Osteoblast (primary cell): ENCODE results near the gene PSMF1. TPM values are rescaled to one million over a fixed set of nuclear protein-coding genes. Genes with fewer than 3 reads are reported as not detected.

Experiments
- DNase-seq: peaks from one replicate; pipeline ENCODE4 v3.0.0; 2011; ENCODE audit warnings: low spot score, mixed read lengths; ENCODE audit not compliant: insufficient read length; ENCODE audit errors: missing footprints
- H2AFZ ChIP-seq: 2 replicates; pipeline ENCODE4 v1.6.0; 2011; ENCODE audit warnings: mild to moderate bottlenecking, low read length
- H3K27ac ChIP-seq: 2 replicates; pipeline ENCODE4 v1.5.1; 2011; ENCODE audit warnings: mild to moderate bottlenecking, low read depth, low read length, moderate library complexity
- H3K27me3 ChIP-seq: 2 replicates; pipeline ENCODE4 v1.6.0; 2012; ENCODE audit warnings: mild to moderate bottlenecking, control low read depth, inconsistent platforms, low read length, moderate library complexity; ENCODE audit not compliant: insufficient read depth
- H3K36me3 ChIP-seq: 2 replicates; pipeline ENCODE4 v1.5.1; 2011; ENCODE audit warnings: mild to moderate bottlenecking, low read length, control low read depth, moderate library complexity; ENCODE audit not compliant: insufficient read depth
- H3K4me1 ChIP-seq: 2 replicates; pipeline ENCODE4 v1.5.1; 2011; ENCODE audit warnings: mild to moderate bottlenecking, low read length, control low read depth, moderate library complexity; ENCODE audit not compliant: insufficient read depth
- H3K4me2 ChIP-seq: 2 replicates; pipeline ENCODE4 v1.6.0; 2011; ENCODE audit warnings: mild to moderate bottlenecking, low read length; ENCODE audit not compliant: insufficient read depth
- H3K4me3 ChIP-seq: fragments of 200-600 bp; sonication (generic); 3 replicates; pipeline ENCODE4 v1.5.1; 2012; ENCODE audit warnings: mild to moderate bottlenecking, low read length, inconsistent platforms; ENCODE audit not compliant: insufficient read depth
- H3K79me2 ChIP-seq: 2 replicates; pipeline ENCODE4 v1.6.0; 2012; ENCODE audit warnings: mild to moderate bottlenecking, low read length, control low read depth, inconsistent platforms; ENCODE audit not compliant: insufficient read depth
- H3K9me3 ChIP-seq: 2 replicates; pipeline ENCODE4 v1.5.1; 2011; ENCODE audit warnings: low read depth, low read length, control low read depth
- H4K20me1 ChIP-seq: 2 replicates; pipeline ENCODE4 v1.6.0; 2012; ENCODE audit warnings: mild to moderate bottlenecking, low read length, control low read depth; ENCODE audit not compliant: insufficient read depth
- total RNA-seq: library from RNA; depleted of rRNA; stranded (reverse); fragments of >200 nt; gene quantifications from 2 replicates; pipeline ENCODE4 v1.2.3, GENCODE V29; 2012
- TF ChIP-seq, protein P1 (sequence below): IDR thresholded peaks from 2 replicates; pipeline ENCODE4 v1.5.1; 2011; ENCODE audit warnings: mild to moderate bottlenecking, low read depth, low read length, moderate library complexity; ENCODE audit errors: extremely low read depth

PSMF1 gene
- total RNA-seq, 1 donor, result 61.2 TPM

GRCh38 chr20:1112908-1113307, 5.5 kb upstream of the PSMF1 start:
- no peak overlapping the region for H3K27ac ChIP-seq
- H3K4me1 ChIP-seq, result peaks cover 2% of the 10 kb centered on the region
- TF ChIP-seq, protein P1, sequence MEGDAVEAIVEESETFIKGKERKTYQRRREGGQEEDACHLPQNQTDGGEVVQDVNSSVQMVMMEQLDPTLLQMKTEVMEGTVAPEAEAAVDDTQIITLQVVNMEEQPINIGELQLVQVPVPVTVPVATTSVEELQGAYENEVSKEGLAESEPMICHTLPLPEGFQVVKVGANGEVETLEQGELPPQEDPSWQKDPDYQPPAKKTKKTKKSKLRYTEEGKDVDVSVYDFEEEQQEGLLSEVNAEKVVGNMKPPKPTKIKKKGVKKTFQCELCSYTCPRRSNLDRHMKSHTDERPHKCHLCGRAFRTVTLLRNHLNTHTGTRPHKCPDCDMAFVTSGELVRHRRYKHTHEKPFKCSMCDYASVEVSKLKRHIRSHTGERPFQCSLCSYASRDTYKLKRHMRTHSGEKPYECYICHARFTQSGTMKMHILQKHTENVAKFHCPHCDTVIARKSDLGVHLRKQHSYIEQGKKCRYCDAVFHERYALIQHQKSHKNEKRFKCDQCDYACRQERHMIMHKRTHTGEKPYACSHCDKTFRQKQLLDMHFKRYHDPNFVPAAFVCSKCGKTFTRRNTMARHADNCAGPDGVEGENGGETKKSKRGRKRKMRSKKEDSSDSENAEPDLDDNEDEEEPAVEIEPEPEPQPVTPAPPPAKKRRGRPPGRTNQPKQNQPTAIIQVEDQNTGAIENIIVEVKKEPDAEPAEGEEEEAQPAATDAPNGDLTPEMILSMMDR, result no peak
- H3K9me3 ChIP-seq, result no peaks in the 10 kb centered on the region
- H3K4me3 ChIP-seq, result no peak overlapping the region
- no peak overlapping the region for H3K4me2 ChIP-seq
- H3K36me3 ChIP-seq, result no peaks in the 10 kb centered on the region
- H4K20me1 ChIP-seq, result peaks cover 4% of the 10 kb centered on the region
- H3K79me2 ChIP-seq, result peaks cover under 1% of the 10 kb centered on the region
- no peak overlapping the region for H2AFZ ChIP-seq
- no peaks in the 10 kb centered on the region for H3K27me3 ChIP-seq
- DNase-seq, result no peak

DNA sequence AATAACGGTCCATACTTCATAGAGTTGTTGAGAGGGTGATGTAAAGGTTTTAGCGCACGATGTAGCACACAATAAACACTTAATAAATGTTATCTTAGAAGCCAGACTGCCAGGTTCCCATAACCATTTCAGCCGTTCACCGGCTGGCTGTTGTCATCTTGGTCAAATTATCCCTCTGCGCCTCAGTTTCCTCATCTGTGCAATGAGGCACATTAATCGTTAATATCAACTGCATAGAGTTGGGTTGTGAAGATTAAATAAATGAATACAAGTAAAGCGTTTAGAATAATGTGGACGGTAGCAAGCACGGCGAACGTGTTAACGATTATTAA, 432 bp upstream of the PSMF1 start:
- peaks cover 1% of the 10 kb centered on the region for H3K36me3 ChIP-seq
- H3K4me1 ChIP-seq, result peaks cover 38% of the 10 kb centered on the region
- peak overlapping the region; percentile 88 for H3K4me2 ChIP-seq
- peaks cover 20% of the 10 kb centered on the region for H4K20me1 ChIP-seq
- peak overlapping the region; percentile 60 for H3K27ac ChIP-seq
- H3K4me3 ChIP-seq, result peak overlapping the region; percentile 99
- H3K79me2 ChIP-seq, result peaks cover 51% of the 10 kb centered on the region
- H2AFZ ChIP-seq, result peak overlapping the region; percentile 96
- H3K9me3 ChIP-seq, result no peaks in the 10 kb centered on the region
- TF ChIP-seq, protein P1, result no peak
- H3K27me3 ChIP-seq, result no peaks in the 10 kb centered on the region
- DNase-seq, result no peak

GRCh38 chr20:1119128-1119505, 715 bp downstream of the PSMF1 start:
- Histone ChIP-seq H4K20me1 (peaks cover 31% of the 10 kb centered on the region), H3K4me3 (peak overlapping the region; percentile 99), H3K36me3 (peaks cover 3% of the 10 kb centered on the region), H3K27me3 (no peaks in the 10 kb centered on the region), H3K79me2 (peaks cover 62% of the 10 kb centered on the region), H3K4me1 (peaks cover 40% of the 10 kb centered on the region), H3K9me3 (no peaks in the 10 kb centered on the region), H2AFZ (peak overlapping the region; percentile 98), H3K4me2 (peak overlapping the region; percentile 88), H3K27ac (peak overlapping the region; percentile 68)
- TF ChIP-seq, protein P1, result no peak
- no peak for DNase-seq

DNA sequence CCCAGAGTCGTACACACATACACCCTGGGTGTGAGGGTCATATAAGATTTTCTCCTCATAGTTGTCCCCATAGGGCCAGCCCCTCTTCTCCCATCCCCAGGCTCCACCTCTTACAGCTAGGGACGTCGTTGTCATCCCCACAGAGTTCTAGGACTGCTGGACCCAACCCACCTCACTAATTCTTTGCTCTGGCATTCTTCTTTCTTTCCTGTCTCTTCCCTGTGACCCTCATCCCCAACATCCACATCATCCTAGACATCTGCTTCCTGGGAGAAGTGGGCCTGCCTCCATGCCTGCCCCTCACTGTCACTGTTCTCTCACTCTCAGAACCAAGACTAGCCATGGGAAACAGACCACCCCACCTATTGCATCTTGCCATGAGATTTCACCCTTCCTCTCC, 1.1 kb downstream of the PSMF1 start:
- Histone ChIP-seq H3K79me2 (peaks cover 66% of the 10 kb centered on the region), H3K4me3 (peak overlapping the region; percentile 99), H3K4me2 (peak overlapping the region; percentile 88), H3K27me3 (no peaks in the 10 kb centered on the region), H2AFZ (no peak overlapping the region), H4K20me1 (peaks cover 35% of the 10 kb centered on the region), H3K27ac (peak overlapping the region; percentile 68), H3K9me3 (no peaks in the 10 kb centered on the region), H3K36me3 (peaks cover 3% of the 10 kb centered on the region), H3K4me1 (peaks cover 40% of the 10 kb centered on the region)
- TF ChIP-seq, protein P1, result no peak
- DNase-seq, result no peak
